Upper lobe of left lung (tissue), 4 donors: ENCODE results near the gene CARS2.

Experiments
- POLR2A ChIP-seq, 4 donors: fragments of 450-650 bp; IDR thresholded peaks; one replicate each; pipeline ENCODE4 v1.5.1; 2016 to 2017; ENCODE audit warnings: antibody characterized with exemption in 4 of 4, mild to moderate bottlenecking in 2 of 4
- POLR2AphosphoS5 ChIP-seq, 2 donors: sonication (generic); formaldehyde crosslinking; IDR thresholded peaks; one replicate each; pipeline ENCODE4 v1.5.1; 2017; ENCODE audit warnings: antibody characterized with exemption in 2 of 2
- TF ChIP-seq, protein P1 (sequence below), 6 experiments: fragments of 450-650 bp in 4 of 6; fragments of 200-600 bp in 2 of 6; sonication (generic) in 2 of 6; IDR thresholded peaks; one replicate each; pipeline ENCODE4 v1.5.1; 2016 to 2019; ENCODE audit warnings: antibody characterized with exemption in 6 of 6

DNA sequence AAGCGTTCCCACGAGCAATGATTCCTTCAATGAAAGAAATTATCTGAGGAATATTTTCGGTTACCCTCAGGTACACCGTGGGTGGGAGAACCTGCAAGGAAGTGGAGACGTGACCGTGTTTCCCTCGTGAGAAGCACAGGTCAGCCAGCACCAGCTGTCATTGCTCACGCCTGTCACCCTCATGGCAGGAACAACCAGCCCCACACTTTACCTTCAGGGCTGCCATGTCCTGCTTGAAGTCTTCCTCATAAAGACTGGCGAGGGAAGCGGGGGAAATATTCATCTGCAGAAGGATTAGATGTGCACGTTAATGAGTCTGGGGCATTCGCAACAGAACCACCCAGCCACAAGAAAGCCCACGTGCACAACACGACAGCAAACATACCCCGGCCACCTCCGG is 18.2 kb downstream of the CARS2 start:
- TF ChIP-seq, protein P1, sequence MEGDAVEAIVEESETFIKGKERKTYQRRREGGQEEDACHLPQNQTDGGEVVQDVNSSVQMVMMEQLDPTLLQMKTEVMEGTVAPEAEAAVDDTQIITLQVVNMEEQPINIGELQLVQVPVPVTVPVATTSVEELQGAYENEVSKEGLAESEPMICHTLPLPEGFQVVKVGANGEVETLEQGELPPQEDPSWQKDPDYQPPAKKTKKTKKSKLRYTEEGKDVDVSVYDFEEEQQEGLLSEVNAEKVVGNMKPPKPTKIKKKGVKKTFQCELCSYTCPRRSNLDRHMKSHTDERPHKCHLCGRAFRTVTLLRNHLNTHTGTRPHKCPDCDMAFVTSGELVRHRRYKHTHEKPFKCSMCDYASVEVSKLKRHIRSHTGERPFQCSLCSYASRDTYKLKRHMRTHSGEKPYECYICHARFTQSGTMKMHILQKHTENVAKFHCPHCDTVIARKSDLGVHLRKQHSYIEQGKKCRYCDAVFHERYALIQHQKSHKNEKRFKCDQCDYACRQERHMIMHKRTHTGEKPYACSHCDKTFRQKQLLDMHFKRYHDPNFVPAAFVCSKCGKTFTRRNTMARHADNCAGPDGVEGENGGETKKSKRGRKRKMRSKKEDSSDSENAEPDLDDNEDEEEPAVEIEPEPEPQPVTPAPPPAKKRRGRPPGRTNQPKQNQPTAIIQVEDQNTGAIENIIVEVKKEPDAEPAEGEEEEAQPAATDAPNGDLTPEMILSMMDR (IDR thresholded peaks at IDR 0.05), result no peak
- TF ChIP-seq POLR2AphosphoS5 (IDR thresholded peaks at IDR 0.05) (no peak), POLR2A (IDR thresholded peaks at IDR 0.05) (no peak)
